DOHH2 (cell line): ENCODE data around the gene MAP4K4.

Experiments used
- CTCF ChIP-seq: fragments of 200-600 bp; sonication (generic); IDR thresholded peaks from one replicate; pipeline ENCODE4 v1.5.1; 2014; ENCODE audit warnings: antibody characterized with exemption, mild to moderate bottlenecking, low read depth, low read length; ENCODE audit not compliant: poor library complexity, severe bottlenecking
- EZH2phosphoT487 ChIP-seq: fragments of 200-600 bp; sonication (generic); IDR thresholded peaks from 2 replicates; pipeline ENCODE4 v1.6.1; 2017; ENCODE audit warnings: borderline replicate concordance, mild to moderate bottlenecking, antibody characterized with exemption, low read length, moderate library complexity, mixed read lengths

GRCh38 chr2:101679801-101680487, 17.6 kb upstream of the MAP4K4 start:
- no peak for TF ChIP-seq CTCF
- no peak for TF ChIP-seq EZH2phosphoT487
